Tibial nerve (tissue), 4 donors: ENCODE results near the gene XKR3. TPM values are rescaled to one million over a fixed set of nuclear protein-coding genes. Genes with fewer than 3 reads are reported as not detected.
"Not testable (repeated sequence)": the region's sequence is repeated elsewhere in the genome, so short reads cannot be mapped to it uniquely, and the experiment has no call there.

ENCODE experiments used
- DNase-seq, 2 donors: peaks; one replicate each; pipeline ENCODE4 v3.0.0-alpha.2; 2019; ENCODE audit warnings: low spot score in 2 of 2
- H3K27ac ChIP-seq, 4 donors: fragments of 200-600 bp; sonication (generic) in 3 of 4; one replicate each; pipeline ENCODE4 v1.5.1; 2017 to 2019; ENCODE audit warnings: mild to moderate bottlenecking in 1 of 4
- H3K27me3 ChIP-seq, 2 donors: fragments of 200-600 bp; sonication (generic) in 1 of 2; one replicate each; pipeline versions ENCODE4 v1.5.1 to v1.6.0; 2017 to 2019
- H3K36me3 ChIP-seq, 3 donors: fragments of 200-600 bp; sonication (generic); one replicate each; pipeline ENCODE4 v1.5.1; 2018 to 2019
- H3K4me1 ChIP-seq, 4 donors: fragments of 200-600 bp; sonication (generic) in 3 of 4; one replicate each; pipeline ENCODE4 v1.5.1; 2017 to 2019
- H3K4me3 ChIP-seq, 4 donors: fragments of 200-600 bp; sonication (generic) in 3 of 4; one replicate each; pipeline ENCODE4 v1.5.1; 2017 to 2019; ENCODE audit warnings: mild to moderate bottlenecking in 1 of 4, moderate library complexity in 1 of 4
- H3K9me3 ChIP-seq, 4 donors: fragments of 200-600 bp; sonication (generic) in 3 of 4; one replicate each; pipeline ENCODE4 v1.5.1; 2017 to 2019
- EP300 ChIP-seq, 2 donors: sonication (generic); formaldehyde crosslinking; IDR thresholded peaks; one replicate each; pipeline ENCODE4 v1.6.1; 2017; ENCODE audit warnings: antibody characterized with exemption in 2 of 2, mild to moderate bottlenecking in 1 of 2
- POLR2A ChIP-seq, 2 donors: fragments of 450-650 bp; IDR thresholded peaks; one replicate each; pipeline ENCODE4 v1.6.1; 2017; ENCODE audit warnings: antibody characterized with exemption in 2 of 2, mild to moderate bottlenecking in 2 of 2, moderate library complexity in 2 of 2
- WGBS, 2 donors: methylation state at CpG; one replicate each; pipeline ENCODE4 v1.1.5; 2018; 5-methylcytosine and 5-hydroxymethylcytosine counted together
- total RNA-seq, 4 donors: library from RNA; depleted of rRNA; stranded (reverse); fragments of >200 nt; gene quantifications; one replicate each; pipeline ENCODE4 v1.1.0, GENCODE V29; 2016
- TF ChIP-seq, protein P1 (sequence below), 5 experiments: fragments of 200-600 bp in 3 of 5; fragments of 450-650 bp in 2 of 5; sonication (generic) in 3 of 5; IDR thresholded peaks; one replicate each; pipeline ENCODE4 v1.5.1; 2016 to 2019; ENCODE audit warnings: antibody characterized with exemption in 5 of 5, mild to moderate bottlenecking in 3 of 5, moderate library complexity in 2 of 5

The XKR3 gene
- total RNA-seq, 4 donors from 2014 or later, result not detected

DNA sequence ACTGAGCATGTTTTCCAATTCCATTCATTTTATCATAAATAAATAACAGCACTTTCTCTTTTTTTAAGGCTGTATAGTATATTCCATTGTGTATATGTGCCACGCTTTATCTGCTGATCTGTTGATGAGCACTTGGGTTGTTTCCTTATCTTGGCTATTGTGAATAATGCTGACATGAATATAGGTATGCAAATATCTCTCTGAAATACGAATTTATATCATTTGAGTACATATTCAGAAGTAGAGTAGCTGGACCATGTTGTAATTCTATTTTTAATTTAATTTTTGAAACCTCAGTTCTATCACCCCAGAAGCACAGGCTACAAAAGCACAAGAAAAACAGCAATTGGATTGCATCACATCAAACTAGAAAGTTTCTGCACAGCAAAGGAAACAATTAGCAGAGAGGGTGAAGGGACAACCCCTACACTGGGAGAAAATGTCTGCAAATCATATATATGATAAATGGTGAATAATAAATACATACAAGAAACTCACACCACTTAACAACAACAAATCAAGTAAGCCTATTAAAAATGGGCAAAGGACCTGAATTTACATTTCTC lies 43.4 kb downstream of the XKR3 start:
- DNase-seq, result no peak
- TF ChIP-seq POLR2A (IDR thresholded peaks at IDR 0.05), result no peak
- no peak for TF ChIP-seq EP300 (IDR thresholded peaks at IDR 0.05)
- TF ChIP-seq, protein P1, sequence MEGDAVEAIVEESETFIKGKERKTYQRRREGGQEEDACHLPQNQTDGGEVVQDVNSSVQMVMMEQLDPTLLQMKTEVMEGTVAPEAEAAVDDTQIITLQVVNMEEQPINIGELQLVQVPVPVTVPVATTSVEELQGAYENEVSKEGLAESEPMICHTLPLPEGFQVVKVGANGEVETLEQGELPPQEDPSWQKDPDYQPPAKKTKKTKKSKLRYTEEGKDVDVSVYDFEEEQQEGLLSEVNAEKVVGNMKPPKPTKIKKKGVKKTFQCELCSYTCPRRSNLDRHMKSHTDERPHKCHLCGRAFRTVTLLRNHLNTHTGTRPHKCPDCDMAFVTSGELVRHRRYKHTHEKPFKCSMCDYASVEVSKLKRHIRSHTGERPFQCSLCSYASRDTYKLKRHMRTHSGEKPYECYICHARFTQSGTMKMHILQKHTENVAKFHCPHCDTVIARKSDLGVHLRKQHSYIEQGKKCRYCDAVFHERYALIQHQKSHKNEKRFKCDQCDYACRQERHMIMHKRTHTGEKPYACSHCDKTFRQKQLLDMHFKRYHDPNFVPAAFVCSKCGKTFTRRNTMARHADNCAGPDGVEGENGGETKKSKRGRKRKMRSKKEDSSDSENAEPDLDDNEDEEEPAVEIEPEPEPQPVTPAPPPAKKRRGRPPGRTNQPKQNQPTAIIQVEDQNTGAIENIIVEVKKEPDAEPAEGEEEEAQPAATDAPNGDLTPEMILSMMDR (IDR thresholded peaks at IDR 0.05), result no peak
- 47 to 55% methylated on average over 2 of the region's 2 CpGs for WGBS, 2 donors

DNA sequence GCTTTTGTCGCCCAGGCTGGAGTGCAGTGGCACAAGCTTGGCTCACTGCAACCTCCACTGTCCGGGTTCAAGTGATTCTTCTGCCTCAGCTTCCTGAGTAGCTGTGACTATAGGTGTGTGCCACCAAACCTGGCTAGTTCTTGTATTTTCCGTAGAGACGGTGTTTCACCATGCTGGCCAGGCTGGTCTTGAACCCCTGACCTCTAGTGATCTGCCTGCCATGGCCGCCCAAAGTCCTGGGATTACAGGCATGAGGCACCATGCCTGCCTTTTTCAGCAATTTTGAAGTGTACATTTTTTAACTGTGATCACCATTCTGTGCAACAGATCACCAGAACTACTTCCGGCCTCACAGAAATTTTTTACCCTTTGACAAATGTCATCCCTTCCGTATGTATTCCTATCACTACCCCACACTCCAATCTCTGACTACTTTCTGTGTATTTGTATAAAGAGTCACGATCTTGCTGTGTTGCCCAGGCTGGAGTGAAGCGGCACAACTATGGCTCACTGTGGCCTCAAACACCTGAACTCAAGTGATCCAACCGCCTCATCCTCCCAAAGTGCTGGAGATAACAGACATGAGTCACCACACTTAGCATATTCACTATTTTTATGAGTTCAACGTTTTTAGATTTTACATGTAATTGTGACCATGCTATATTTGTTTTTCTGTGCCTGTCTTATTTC lies 44.0 kb downstream of the XKR3 start:
- no peak for DNase-seq
- no peak overlapping the region for H3K4me3 ChIP-seq
- WGBS, 2 donors, result 78 to 81% methylated on average over 11 of the region's 11 CpGs
- H3K36me3 ChIP-seq, result no peaks in the 10 kb centered on the region
- no peaks in the 10 kb centered on the region for H3K4me1 ChIP-seq
- H3K9me3 ChIP-seq, result no peaks in the 10 kb centered on the region
- TF ChIP-seq, protein P1 (IDR thresholded peaks at IDR 0.05), result no peak
- TF ChIP-seq POLR2A (IDR thresholded peaks at IDR 0.05) (no peak), EP300 (IDR thresholded peaks at IDR 0.05) (no peak)
- no peak overlapping the region for H3K27ac ChIP-seq
- no peaks in the 10 kb centered on the region for H3K27me3 ChIP-seq

More for the DNA sequence above, 43.4 kb downstream of the XKR3 start:
- H3K27me3 ChIP-seq, result no peaks in the 10 kb centered on the region
- H3K4me3 ChIP-seq, result no peak overlapping the region
- H3K4me1 ChIP-seq, result no peaks in the 10 kb centered on the region
- H3K27ac ChIP-seq, result no peak overlapping the region
- H3K36me3 ChIP-seq, result no peaks in the 10 kb centered on the region
- no peaks in the 10 kb centered on the region for H3K9me3 ChIP-seq

DNA sequence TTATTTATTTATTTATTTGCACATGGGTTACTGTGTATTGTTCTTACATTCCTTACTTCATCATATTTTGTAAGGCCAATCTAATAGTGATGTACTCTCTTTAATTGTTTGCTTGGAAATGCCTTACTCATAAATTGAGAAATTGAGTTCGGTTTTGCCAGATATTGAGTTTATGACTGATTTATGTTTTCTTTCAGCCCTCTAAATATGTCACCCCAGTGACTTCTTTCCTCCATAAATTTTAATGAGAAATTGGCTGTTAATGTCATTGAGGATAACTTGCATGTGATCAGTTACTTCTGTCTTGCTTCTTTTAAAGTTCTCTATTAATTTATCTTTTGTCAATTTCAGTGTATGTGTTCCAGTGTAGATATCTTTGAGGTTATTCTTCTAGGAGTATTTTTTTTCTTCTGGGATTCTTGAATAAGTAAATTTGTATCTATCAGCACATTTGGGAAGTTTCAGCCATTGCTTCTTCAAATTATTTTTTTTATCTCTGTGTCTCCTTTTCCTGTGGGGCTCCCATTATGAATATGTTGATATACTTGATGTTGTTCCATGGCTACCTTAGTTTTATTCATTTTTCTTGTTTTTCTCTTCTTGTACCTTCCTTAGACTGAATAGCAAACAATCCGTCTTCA lies 47.8 kb downstream of the XKR3 start:
- Histone ChIP-seq H3K4me1 (no peaks in the 10 kb centered on the region), H3K36me3 (no peaks in the 10 kb centered on the region), H3K27me3 (no peaks in the 10 kb centered on the region), H3K9me3 (peaks cover 0 to 29% (median 2%) of the 10 kb centered on the region in 4 donors), H3K4me3 (no peak overlapping the region), H3K27ac (no peak overlapping the region)
- TF ChIP-seq, protein P1 (IDR thresholded peaks at IDR 0.05), result no peak
- TF ChIP-seq POLR2A (IDR thresholded peaks at IDR 0.05), result no peak
- no peak for TF ChIP-seq EP300 (IDR thresholded peaks at IDR 0.05)
- WGBS, 2 donors, result 71 to 73% methylated on average over 2 of the region's 2 CpGs
- no peak for DNase-seq

DNA sequence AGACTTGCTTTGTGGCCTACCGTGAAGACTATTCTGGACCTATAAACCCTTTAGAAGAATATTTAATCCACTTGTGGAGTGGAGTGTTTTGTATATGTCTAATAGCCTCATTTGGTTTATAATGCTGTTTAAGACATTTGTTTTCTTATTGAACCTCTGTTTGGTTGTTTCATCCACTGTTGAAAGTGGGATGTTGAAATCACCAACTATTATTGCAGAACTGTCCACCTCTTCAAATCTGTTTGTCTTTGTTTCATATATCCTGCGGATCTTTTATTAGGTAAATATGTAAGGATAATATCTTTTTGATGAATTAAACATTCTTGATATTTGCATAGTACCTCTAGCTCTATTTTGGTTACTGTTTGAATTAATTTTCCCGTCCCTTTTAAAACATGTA lies 49.1 kb downstream of the XKR3 start:
- Histone ChIP-seq H3K4me1 (no peaks in the 10 kb centered on the region), H3K27ac (no peak overlapping the region), H3K4me3 (no peak overlapping the region), H3K36me3 (no peaks in the 10 kb centered on the region), H3K27me3 (no peaks in the 10 kb centered on the region), H3K9me3 (peaks cover 0 to 29% (median 2%) of the 10 kb centered on the region in 4 donors)
- 87 to 90% methylated on average over 3 of the region's 3 CpGs for WGBS, 2 donors
- DNase-seq, result no peak
- TF ChIP-seq POLR2A (IDR thresholded peaks at IDR 0.05) (no peak), EP300 (IDR thresholded peaks at IDR 0.05) (no peak)
- TF ChIP-seq, protein P1 (IDR thresholded peaks at IDR 0.05), result no peak

DNA sequence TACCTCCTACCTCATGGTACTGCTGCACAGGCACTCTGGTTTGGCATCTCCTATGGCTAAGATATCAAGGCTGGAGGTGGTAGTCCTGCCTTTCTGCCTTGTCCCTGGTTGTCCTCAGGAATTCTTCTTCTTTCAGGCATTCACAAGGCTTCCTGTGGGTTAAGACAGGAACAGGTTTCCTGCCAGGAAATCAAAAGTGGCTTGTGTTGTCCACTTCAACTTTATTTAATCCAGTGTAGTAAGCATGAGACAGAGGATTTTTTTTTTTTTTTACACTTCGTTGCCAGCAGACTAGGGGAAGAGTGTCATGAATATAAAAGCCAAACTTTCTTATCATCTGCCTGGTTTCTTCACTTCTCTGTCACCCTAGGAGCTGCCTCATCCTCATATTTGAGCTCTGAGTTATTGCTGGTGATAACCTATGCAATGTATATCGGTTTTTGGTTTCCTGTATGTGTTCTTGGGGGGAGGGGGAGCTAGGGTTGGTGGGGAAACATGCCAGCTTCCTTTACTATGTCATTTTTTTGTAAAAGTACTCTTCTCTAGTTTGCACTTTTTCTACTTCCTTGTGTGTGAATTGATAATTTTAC lies 50.2 kb downstream of the XKR3 start:
- Histone ChIP-seq H3K4me1 (no peaks in the 10 kb centered on the region), H3K9me3 (peaks cover 0 to 29% (median 2%) of the 10 kb centered on the region in 4 donors), H3K36me3 (no peaks in the 10 kb centered on the region), H3K27me3 (no peaks in the 10 kb centered on the region), H3K27ac (no peak overlapping the region), H3K4me3 (no peak overlapping the region)
- no peak for DNase-seq
- TF ChIP-seq, protein P1 (IDR thresholded peaks at IDR 0.05), result no peak
- WGBS, 2 donors, result 38 to 42% methylated on average over 2 of the region's 2 CpGs

DNA sequence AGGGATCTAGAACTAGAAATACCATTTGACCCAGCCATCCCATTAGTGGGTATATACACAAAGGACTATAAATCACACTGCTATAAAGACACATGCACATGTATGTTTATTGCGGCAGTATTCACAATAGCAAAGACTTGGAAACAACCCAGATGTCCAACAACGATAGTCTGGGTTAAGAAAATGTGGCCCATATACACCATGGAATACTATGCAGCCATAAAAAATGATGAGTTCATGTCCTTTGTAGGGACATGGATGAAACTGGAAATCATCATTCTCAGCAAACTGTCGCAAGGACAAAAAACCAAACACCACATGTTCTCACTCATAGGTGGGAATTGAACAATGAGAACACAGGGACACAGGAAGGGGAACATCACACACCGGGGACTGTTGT lies 53.6 kb downstream of the XKR3 start:
- not testable (repeated sequence) for H3K36me3 ChIP-seq, H3K4me3 ChIP-seq, DNase-seq, H3K27ac ChIP-seq, H3K4me1 ChIP-seq, H3K27me3 ChIP-seq
- 87 to 91% methylated on average over 4 of the region's 4 CpGs for WGBS, 2 donors
- H3K9me3 ChIP-seq, result peaks cover 0 to 36% (median 2%) of the 10 kb centered on the region in 4 donors

DNA sequence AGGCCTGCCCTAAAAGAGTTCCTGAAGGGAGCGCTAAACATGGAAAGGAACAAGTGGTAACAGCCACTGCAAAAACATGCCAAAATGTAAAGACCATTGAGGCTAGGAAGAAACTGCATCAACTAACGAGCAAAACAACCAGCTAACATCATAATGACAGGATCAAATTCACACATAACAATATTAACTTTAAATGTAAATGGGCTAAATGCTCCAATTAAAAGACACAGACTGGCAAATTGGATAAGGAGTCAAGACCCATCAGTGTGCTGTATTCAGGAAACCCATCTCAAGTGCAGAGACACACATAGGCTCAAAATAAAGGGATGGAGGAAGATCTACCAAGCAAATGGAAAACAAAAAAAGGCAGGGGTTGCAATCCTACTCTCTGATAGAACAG lies 57.3 kb downstream of the XKR3 start:
- peaks cover 0 to 23% (median 0%) of the 10 kb centered on the region in 4 donors for H3K9me3 ChIP-seq
- H3K4me3 ChIP-seq, H3K36me3 ChIP-seq, H3K27ac ChIP-seq, H3K27me3 ChIP-seq, DNase-seq, H3K4me1 ChIP-seq: not testable (repeated sequence)
- 79% methylated on average over 2 of the region's 2 CpGs for WGBS, 2 donors
